Effector CD8-positive, alpha-beta T cell (primary cell): Measurements from ENCODE around the gene ZNF23.

ENCODE experiments used
- DNase-seq: peaks from one replicate; lab custom pipeline; 2025; lab: John Stamatoyannopoulos, UW

Gene ZNF23

GRCh38 chr16:71426880-71427615 lies 35.0 kb downstream of the ZNF23 start:
- DNase-seq: no peak

DNA sequence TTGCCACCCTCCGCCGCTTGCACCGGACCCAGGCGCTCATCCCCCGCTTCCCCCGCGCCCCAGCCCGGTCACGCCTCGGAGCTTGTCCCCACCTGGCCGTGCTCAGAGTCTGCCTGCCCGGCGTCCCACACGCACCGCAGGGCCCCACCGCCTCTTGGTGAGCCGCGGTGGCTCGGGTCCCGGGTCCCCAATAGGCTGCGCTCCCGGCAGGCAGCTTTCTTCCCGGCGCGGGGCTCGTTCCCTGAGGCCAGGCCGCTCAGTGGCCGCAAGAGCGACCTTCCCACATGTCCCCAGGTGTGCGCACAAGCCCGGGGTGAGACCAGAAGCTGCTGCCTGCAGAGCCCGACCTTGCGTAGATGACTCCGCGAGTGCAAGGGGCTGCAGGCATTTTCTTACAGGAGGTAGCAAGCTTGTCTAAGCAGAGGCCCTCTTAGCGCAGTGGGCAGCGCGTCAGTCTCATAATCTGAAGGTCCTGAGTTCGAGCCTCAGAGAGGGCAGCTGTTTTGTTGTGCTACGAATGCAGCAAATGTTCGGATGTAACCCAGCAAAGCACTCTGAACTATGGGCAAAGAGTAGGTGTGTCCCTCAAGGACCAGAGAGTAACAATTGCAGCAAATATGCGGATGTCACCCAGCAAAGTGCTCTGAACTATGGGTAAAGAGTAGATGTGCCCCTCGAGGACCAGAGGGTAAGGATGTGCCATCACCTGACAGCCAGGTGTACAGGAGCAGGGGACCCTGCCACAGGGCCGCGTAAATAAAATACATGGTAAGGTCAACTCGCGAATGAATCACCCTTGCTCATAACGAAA lies 35.8 kb downstream of the ZNF23 start:
- DNase-seq: no peak

- DNase-seq: no peak
Observed at GRCh38 chr16:71425746-71426068, 36.3 kb downstream of the ZNF23 start.

DNA sequence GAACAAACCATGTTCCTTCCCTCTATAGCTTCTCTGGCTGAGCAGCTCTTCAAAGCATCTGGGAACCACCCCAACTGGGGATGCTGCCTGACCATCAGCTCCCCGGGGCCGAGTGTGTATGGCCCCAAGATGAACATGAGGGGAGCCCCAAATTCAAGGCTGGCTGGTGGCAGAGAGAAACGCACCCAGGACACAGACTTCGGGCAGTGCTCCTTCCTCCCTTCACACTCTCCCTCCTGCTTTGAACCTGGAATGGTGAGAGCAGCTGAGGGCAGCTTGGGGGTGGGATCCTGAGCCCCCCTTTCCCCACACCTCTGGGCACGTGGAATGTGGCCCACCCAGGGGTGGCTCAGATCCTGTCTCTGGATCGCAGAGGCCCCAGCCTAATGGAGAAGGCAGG lies 37.4 kb downstream of the ZNF23 start:
- no peak for DNase-seq

- DNase-seq: no peak
Observed at GRCh38 chr16:71423865-71424264, 38.2 kb downstream of the ZNF23 start.

DNA sequence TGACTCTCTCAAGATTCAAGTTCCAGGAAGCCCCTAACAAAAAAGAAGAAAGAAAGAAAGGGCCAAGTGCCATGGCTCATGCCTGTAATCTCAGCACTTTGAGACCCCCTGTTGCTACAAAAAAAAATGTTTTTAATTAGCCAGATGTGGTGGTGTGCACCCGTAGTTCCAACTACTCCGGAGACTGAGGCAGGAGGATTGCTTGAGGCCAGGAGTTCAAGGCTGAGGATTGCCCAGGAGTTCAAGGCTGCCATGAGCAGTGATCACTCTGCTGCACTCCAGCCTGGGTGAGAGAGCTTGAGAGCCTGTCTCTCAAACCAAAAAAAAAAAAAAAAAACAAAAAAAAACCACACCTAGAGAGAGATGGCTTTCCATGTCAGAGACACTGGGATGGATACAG lies 39.0 kb downstream of the ZNF23 start:
- DNase-seq: no peak

- DNase-seq: no peak
Observed at GRCh38 chr16:71421911-71422310, 40.1 kb downstream of the ZNF23 start.

- no peak for DNase-seq
Observed at GRCh38 chr16:71414038-71414437, 48.0 kb downstream of the ZNF23 start.

DNA sequence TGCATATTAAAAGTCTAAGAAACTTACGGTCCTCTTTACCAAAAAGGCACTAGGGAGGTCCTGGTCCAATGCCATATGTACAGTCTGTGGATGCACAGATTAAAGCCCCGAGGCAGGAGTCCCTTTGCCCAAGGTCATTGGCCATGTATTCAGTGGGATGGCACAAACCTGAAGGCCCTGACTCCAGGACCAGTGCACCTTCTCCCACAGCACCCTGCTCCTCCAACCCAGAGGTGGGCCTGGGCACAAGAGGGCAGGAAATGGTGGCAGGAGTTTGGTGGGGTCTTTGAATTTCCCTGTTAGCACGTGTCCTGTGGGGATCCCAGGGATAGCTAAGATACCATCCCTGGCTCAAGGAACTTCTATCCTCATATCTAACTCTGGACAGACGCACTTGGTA lies 48.7 kb downstream of the ZNF23 start:
- no peak for DNase-seq

DNA sequence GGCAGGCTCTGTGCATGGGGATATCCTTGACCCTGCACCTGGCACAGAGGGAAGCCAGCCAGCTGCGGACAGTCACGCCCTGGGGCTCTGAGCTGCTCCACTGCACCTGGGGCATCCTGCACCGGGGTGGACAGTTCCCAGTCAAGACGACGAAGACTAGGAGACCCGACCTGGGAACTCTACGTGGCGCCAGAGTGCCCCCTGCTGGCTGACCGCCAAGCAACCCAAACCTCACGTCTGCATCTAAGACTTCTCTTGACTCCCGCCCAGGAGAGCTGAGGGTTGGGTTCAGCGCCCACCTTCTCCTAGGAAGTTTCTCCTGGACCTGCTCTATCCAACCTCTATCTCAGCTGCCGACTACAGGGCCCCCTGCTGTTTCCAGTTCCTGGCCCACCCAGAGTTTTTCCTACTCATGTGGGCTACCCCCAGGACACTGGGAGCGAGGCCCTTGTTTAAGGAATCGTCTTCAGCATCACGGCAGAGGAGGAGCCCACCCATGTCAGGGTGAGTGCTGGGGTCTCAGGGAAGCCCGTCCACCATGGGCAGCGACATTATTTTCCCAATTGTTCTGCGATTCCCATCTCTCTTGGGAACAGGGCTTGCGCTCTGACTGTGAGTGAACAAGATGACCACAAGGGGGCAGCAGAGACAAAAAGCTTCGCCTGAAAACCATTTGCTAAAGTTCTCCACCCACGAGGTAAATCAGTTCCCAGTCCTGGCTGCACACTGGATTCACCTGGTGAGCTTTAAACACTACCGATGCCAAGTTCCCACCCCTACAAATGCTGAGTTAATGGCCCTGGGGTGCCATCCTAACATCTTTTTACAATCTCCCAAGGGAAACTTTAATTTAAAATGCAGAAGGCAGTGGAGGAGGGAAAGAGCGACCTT lies 49.5 kb downstream of the ZNF23 start:
- DNase-seq: peak; percentile 53

GRCh38 chr16:71410146-71410545 lies 51.9 kb downstream of the ZNF23 start:
- no peak for DNase-seq

- no peak for DNase-seq
Observed at GRCh38 chr16:71409011-71409775, 52.9 kb downstream of the ZNF23 start.

- no peak for DNase-seq
Observed at GRCh38 chr16:71408536-71408935, 53.5 kb downstream of the ZNF23 start.

GRCh38 chr16:71407731-71408130 lies 54.3 kb downstream of the ZNF23 start:
- DNase-seq: no peak

- no peak for DNase-seq
Observed at GRCh38 chr16:71406724-71407123, 55.3 kb downstream of the ZNF23 start.

- no peak for DNase-seq
Observed at GRCh38 chr16:71406316-71406715, 55.7 kb downstream of the ZNF23 start.

DNA sequence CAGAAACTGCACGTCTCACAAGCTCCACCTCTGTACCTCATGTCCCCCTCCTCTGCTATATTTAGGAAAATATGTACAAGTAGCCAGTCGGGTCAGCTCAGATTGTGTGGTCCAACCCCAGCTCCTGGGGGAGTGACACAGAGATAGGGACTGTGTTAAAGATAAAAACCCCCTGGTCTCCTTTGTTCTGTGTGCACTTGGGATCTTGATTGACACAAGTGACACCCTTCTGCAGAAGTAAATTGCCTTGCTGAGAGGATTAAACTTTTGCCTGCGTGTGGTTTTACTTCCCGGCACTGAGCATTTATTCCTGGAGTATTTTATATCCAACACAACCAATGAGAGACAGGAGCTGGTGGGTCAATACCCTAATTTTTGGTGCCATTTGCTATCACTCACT lies 57.7 kb downstream of the ZNF23 start:
- no peak for DNase-seq

DNA sequence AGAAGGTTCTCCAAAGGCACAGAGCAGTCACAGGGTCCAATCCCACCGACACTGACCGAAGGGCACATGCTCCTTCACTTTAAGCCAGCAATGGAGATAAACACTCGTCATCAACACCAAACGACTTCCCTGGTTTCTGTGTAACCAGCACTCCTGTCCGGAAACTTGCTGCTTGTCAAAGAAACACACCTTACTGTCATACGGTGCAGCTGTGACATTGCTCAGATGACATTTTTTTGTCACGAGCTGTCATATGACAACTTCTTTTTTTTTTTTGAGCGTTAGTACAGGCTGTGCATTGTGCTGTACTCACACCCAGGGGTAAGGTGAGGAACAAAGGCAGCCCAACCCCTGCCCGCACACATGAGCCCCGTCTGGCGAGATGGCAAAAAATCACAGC lies 59.4 kb downstream of the ZNF23 start:
- DNase-seq: no peak

GRCh38 chr16:71402007-71402406 lies 60.0 kb downstream of the ZNF23 start:
- DNase-seq: no peak

GRCh38 chr16:71399801-71400563 lies 62.1 kb downstream of the ZNF23 start:
- DNase-seq: no peak
